GM12874 (cell line): ENCODE results near the gene ANKRD30A.

Source experiments
- CTCF ChIP-seq: IDR thresholded peaks from 2 replicates; pipeline ENCODE4 v1.5.1; 2011; ENCODE audit warnings: low read depth, mild to moderate bottlenecking, control low read depth, low read length, moderate library complexity; ENCODE audit not compliant: insufficient read depth

ANKRD30A gene, protein sequence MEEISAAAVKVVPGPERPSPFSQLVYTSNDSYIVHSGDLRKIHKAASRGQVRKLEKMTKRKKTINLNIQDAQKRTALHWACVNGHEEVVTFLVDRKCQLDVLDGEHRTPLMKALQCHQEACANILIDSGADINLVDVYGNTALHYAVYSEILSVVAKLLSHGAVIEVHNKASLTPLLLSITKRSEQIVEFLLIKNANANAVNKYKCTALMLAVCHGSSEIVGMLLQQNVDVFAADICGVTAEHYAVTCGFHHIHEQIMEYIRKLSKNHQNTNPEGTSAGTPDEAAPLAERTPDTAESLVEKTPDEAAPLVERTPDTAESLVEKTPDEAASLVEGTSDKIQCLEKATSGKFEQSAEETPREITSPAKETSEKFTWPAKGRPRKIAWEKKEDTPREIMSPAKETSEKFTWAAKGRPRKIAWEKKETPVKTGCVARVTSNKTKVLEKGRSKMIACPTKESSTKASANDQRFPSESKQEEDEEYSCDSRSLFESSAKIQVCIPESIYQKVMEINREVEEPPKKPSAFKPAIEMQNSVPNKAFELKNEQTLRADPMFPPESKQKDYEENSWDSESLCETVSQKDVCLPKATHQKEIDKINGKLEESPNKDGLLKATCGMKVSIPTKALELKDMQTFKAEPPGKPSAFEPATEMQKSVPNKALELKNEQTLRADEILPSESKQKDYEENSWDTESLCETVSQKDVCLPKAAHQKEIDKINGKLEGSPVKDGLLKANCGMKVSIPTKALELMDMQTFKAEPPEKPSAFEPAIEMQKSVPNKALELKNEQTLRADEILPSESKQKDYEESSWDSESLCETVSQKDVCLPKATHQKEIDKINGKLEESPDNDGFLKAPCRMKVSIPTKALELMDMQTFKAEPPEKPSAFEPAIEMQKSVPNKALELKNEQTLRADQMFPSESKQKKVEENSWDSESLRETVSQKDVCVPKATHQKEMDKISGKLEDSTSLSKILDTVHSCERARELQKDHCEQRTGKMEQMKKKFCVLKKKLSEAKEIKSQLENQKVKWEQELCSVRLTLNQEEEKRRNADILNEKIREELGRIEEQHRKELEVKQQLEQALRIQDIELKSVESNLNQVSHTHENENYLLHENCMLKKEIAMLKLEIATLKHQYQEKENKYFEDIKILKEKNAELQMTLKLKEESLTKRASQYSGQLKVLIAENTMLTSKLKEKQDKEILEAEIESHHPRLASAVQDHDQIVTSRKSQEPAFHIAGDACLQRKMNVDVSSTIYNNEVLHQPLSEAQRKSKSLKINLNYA (N-terminal part only)

DNA sequence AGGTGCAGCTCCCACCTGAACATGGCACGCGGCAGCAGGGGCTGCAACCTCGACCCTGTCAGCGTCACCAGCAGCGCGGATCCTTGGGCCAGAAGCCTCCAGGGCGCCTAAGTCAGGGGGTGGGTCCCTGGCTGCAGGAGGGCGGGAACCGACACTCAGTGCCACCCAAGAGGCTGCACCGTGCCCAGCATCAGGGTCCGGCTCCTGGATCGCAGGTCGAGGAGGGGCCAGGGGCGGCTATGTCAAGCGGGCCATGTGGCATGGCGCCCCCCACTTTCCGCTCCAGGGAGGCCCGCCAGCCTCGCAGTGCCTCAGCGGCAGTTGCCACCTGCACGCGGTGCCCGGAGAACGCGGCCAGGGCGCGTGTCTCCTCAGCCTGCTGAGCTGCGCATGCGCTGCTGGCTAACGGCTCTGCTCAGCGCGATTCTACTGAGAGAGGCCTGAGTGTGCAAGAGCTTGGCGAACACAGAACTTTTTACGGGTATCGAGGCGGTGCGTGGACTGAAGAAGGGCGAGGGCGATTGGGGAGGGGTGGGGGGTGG, at the start of gene ANKRD30A:
Gene ANKRD30A, plus strand, starts transcription at position 408 of the 542 bp plus-strand sequence. CDS start 190 bp downstream, outside the sequence.
- no peak for TF ChIP-seq CTCF

- TF ChIP-seq CTCF, result no peak
These were observed 29.4 kb upstream of the ANKRD30A start for GRCh38 chr10:37095792-37096573.

DNA sequence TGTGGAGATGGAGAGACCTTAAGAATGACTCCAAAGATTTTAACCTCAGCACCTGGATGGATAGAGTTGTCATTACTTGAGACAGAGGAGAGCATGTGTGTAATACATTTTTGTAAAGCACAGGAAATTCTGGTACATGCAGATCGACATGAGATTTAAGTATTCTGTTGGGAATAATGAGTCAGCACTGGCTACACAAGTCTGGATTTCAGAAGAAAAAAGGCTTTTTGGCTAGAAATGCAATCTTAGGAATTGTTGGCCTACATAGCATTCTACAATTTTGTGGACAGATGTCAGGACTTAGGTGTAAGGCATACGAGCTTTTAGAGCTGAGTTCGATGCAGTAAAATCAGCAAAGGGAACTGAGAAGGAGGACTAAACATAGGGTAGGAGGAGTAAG, 24.1 kb upstream of the ANKRD30A start:
- no peak for TF ChIP-seq CTCF

DNA sequence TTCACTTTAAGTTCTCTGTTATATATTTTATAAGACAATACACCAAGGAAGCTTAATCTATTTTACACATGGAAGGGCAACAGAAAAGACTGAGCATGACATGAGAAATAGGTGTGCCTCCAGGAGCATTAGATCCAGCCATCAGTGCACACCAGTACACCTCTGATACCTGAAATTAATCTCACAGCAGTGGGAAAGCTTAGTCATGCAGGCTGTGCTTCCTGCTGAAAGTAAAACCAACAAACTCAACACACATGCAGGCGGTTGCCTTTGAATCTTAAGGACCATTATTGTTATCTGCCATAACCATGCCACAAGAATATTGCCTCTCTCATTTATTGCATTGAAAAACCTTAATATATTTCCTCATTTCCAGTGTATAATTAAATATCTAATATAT, 16.4 kb upstream of the ANKRD30A start:
- TF ChIP-seq CTCF, result no peak

GRCh38 chr10:37124532-37124931, 866 bp upstream of the ANKRD30A start:
- no peak for TF ChIP-seq CTCF

DNA sequence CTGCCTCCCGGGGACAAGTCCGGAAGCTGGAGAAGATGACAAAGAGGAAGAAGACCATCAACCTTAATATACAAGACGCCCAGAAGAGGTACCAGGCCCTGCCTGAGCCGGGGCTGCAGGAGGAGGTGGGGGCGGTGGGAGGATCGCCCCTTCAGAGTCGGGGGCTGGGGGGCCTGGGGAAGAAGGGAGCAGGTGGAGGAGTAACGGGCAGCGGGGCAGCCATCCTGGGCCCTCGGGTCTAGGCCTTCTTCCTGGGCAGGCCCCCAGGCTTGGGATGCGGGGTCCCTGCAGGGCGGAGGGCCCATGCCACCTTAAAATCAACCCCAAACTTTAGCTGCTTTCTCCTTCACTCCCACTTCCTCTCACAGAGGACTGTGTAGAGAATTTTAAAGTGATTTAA, 523 bp downstream of the ANKRD30A start:
- no peak for TF ChIP-seq CTCF
